GM21528 (cell line): ENCODE results near the gene STARD3NL.
"Not testable (repeated sequence)": the region's sequence is repeated elsewhere in the genome, so short reads cannot be mapped to it uniquely, and the experiment has no call there.

Experiments
- ATAC-seq: cut with Tn5 transposase; IDR thresholded peaks from one replicate; pipeline ENCODE4 v1.9.1; 2021; ENCODE audit warnings: mild to moderate bottlenecking, moderate library complexity; ENCODE audit not compliant: unreplicated experiment, low FRiP score

Gene STARD3NL

GRCh38 chr7:38178004-38178694 is at the start of gene STARD3NL:
Gene STARD3NL, plus strand, starts transcription at chr7:38178245. Its CDS starts 29,260 bp downstream, at chr7:38207505.
- ATAC-seq = peak; percentile 98

GRCh38 chr7:38129162-38129561 is 48.9 kb upstream of the STARD3NL start:
- no peak for ATAC-seq

GRCh38 chr7:38129579-38129978 is 48.5 kb upstream of the STARD3NL start:
- no peak for ATAC-seq

- ATAC-seq = no peak
Measured at GRCh38 chr7:38138171-38138570, 39.9 kb upstream of the STARD3NL start.

GRCh38 chr7:38141187-38141586 is 36.9 kb upstream of the STARD3NL start:
- no peak for ATAC-seq

GRCh38 chr7:38142736-38143135 is 35.3 kb upstream of the STARD3NL start:
- peak; percentile 75 for ATAC-seq

- no peak for ATAC-seq
Measured at GRCh38 chr7:38147005-38147404, 31.0 kb upstream of the STARD3NL start.

- no peak for ATAC-seq
Measured at GRCh38 chr7:38151556-38151955, 26.5 kb upstream of the STARD3NL start.

- ATAC-seq = no peak
Measured at GRCh38 chr7:38153515-38153914, 24.5 kb upstream of the STARD3NL start.

GRCh38 chr7:38154278-38154677 is 23.8 kb upstream of the STARD3NL start:
- no peak for ATAC-seq

GRCh38 chr7:38160003-38160571 is 18.0 kb upstream of the STARD3NL start:
- no peak for ATAC-seq

GRCh38 chr7:38162036-38162435 is 16.0 kb upstream of the STARD3NL start:
- no peak for ATAC-seq

GRCh38 chr7:38163671-38164070 is 14.4 kb upstream of the STARD3NL start:
- no peak for ATAC-seq

GRCh38 chr7:38168890-38169570 is 9.0 kb upstream of the STARD3NL start:
- no peak for ATAC-seq

GRCh38 chr7:38169847-38170246 is 8.2 kb upstream of the STARD3NL start:
- no peak for ATAC-seq

GRCh38 chr7:38171623-38172391 is 6.2 kb upstream of the STARD3NL start:
- peak; percentile 78 for ATAC-seq

- not testable (repeated sequence) for ATAC-seq
Measured at GRCh38 chr7:38175547-38175946, 2.5 kb upstream of the STARD3NL start.

GRCh38 chr7:38177621-38178003 is 433 bp upstream of the STARD3NL start:
- ATAC-seq = no peak

GRCh38 chr7:38178695-38179344 is 775 bp downstream of the STARD3NL start:
- ATAC-seq = peak; percentile 45

- no peak for ATAC-seq
Measured at GRCh38 chr7:38179776-38180226, 1.8 kb downstream of the STARD3NL start.
